ENCODE measurements around the gene LECT2.

The LECT2 gene

GRCh38 chr5:135954899-135955298 lies at the start of gene LECT2:
TSS of gene LECT2 (minus strand) at chr5:135954983. CDS start at chr5:135954833, 150 bp downstream.
- DNase-seq (ENCODE audit: low read depth), result no peak

GRCh38 chr5:136004436-136004835 lies 49.7 kb upstream of the LECT2 start:
- DNase-seq (ENCODE audit: low read depth), result no peak

GRCh38 chr5:136001466-136001981 lies 46.7 kb upstream of the LECT2 start:
- DNase-seq (ENCODE audit: low read depth), result no peak

GRCh38 chr5:136000932-136001331 lies 46.1 kb upstream of the LECT2 start:
- no peak for DNase-seq (ENCODE audit: low read depth)

- DNase-seq (ENCODE audit: low read depth), result no peak
These were observed 45.4 kb upstream of the LECT2 start for GRCh38 chr5:136000147-136000546.

GRCh38 chr5:135999406-136000139 lies 44.8 kb upstream of the LECT2 start:
- DNase-seq (ENCODE audit: low read depth), result no peak

- DNase-seq (ENCODE audit: low read depth), result no peak
These were observed 44.1 kb upstream of the LECT2 start for GRCh38 chr5:135998889-135999288.

GRCh38 chr5:135997673-135998335 lies 43.0 kb upstream of the LECT2 start:
- DNase-seq (ENCODE audit: low read depth), result no peak

- DNase-seq (ENCODE audit: low read depth), result no peak
These were observed 41.8 kb upstream of the LECT2 start for GRCh38 chr5:135996611-135997010.

- no peak for DNase-seq (ENCODE audit: low read depth)
These were observed 41.2 kb upstream of the LECT2 start for GRCh38 chr5:135995976-135996375.

- no peak for DNase-seq (ENCODE audit: low read depth)
These were observed 39.3 kb upstream of the LECT2 start for GRCh38 chr5:135993880-135994636.

- no peak for DNase-seq (ENCODE audit: low read depth)
These were observed 38.6 kb upstream of the LECT2 start for GRCh38 chr5:135993335-135993879.

GRCh38 chr5:135991429-135991828 lies 36.6 kb upstream of the LECT2 start:
- no peak for DNase-seq (ENCODE audit: low read depth)

GRCh38 chr5:135990528-135991255 lies 35.9 kb upstream of the LECT2 start:
- no peak for DNase-seq (ENCODE audit: low read depth)

GRCh38 chr5:135989686-135990085 lies 34.9 kb upstream of the LECT2 start:
- no peak for DNase-seq (ENCODE audit: low read depth)

- DNase-seq (ENCODE audit: low read depth), result no peak
These were observed 33.8 kb upstream of the LECT2 start for GRCh38 chr5:135988546-135988945.

- DNase-seq (ENCODE audit: low read depth), result no peak
These were observed 32.2 kb upstream of the LECT2 start for GRCh38 chr5:135986891-135987401.

- DNase-seq (ENCODE audit: low read depth), result no peak
These were observed 31.6 kb upstream of the LECT2 start for GRCh38 chr5:135986401-135986800.

- DNase-seq (ENCODE audit: low read depth), result no peak
These were observed 31.2 kb upstream of the LECT2 start for GRCh38 chr5:135985951-135986350.

GRCh38 chr5:135980620-135981019 lies 25.8 kb upstream of the LECT2 start:
- DNase-seq (ENCODE audit: low read depth), result no peak

- no peak for DNase-seq (ENCODE audit: low read depth)
These were observed 24.7 kb upstream of the LECT2 start for GRCh38 chr5:135979510-135979909.

GRCh38 chr5:135978993-135979392 lies 24.2 kb upstream of the LECT2 start:
- DNase-seq (ENCODE audit: low read depth), result no peak
